ENCODE results near the gene DNAH10.

- TF ChIP-seq CTCF (tag by site-specific recombination; IDR thresholded peaks at IDR 0.05) (no peak), ZNF843 (tag by site-specific recombination; IDR thresholded peaks at IDR 0.05) (no peak), ZNF426 (tag by site-specific recombination; IDR thresholded peaks at IDR 0.05) (no peak), PRDM2 (tag by site-specific recombination; IDR thresholded peaks at IDR 0.05; ENCODE audit: borderline replicate concordance) (no peak), WT1 (tag by site-specific recombination; IDR thresholded peaks at IDR 0.05) (no peak)
Observed at GRCh38 chr12:123787466-123787865, 25.4 kb downstream of the DNAH10 start.
